NCI-H1048 (cell line): Measurements from ENCODE around the gene GJB6.

Experiments
- DNase-seq: peaks from one replicate; lab custom pipeline; 2025; lab: John Stamatoyannopoulos, UW

The GJB6 gene

DNA sequence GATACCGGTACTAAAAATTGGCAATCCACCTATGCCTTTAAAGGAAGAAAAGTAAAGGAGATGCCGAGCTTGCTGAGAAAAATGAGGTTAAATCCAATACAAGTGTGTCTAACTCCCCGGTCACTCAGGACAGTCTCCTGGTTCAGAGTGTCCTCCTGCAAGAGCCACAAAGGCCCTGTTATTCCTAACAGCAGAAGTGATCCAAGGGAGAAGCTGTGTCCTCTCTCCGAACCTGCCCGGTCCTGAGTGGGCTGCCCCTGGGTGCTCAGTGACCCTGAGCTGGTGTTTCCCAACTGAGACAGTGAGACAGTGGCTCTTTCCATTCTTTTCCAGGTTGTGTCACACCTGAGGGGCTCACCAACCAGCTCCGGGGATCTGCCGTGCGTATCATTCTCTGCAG is 4.8 kb downstream of the GJB6 start:
- no peak for DNase-seq

GRCh38 chr13:20222553-20222952 is 9.6 kb downstream of the GJB6 start:
- DNase-seq = no peak

DNA sequence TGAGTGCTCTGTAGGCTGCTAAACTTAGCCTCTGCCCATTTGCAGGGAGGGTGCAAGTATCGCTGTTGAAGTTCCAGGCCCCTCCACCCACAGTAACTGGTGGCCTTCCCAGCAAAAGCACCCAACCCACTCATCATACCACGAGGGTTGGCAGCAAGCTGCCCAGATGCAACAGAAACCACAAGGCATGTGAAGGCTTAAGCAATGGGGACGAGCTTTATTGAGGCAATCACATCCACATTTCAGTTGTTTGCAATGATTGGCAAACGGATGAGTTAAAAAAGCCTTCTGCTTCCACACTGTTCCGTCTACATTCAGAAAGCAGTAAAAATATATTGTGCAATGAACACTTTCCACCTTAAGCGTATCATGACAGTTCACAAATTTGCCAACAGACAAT is 10.3 kb downstream of the GJB6 start:
- no peak for DNase-seq

GRCh38 chr13:20219577-20219976 is 12.5 kb downstream of the GJB6 start:
- no peak for DNase-seq

DNA sequence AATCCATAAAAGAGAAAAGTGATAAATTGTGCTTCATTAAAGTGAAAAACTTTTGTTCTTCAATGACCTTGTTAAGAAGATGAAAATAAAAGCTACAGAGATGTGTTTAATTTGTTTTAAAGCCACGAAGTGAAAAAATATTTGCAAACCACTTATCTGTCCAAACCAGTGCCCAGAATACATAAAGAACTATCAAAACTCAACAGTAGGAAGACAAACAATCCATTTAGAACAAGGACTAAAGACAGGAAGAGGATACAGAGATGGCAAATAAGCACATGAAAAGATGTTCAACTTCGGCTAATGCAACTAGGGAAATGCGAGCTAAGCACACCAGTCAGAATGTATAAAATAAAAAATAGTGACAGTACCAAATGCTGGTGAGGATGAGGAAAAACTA is 15.0 kb downstream of the GJB6 start:
- DNase-seq = no peak

- no peak for DNase-seq
These were observed 22.2 kb downstream of the GJB6 start for GRCh38 chr13:20209948-20210347.

DNA sequence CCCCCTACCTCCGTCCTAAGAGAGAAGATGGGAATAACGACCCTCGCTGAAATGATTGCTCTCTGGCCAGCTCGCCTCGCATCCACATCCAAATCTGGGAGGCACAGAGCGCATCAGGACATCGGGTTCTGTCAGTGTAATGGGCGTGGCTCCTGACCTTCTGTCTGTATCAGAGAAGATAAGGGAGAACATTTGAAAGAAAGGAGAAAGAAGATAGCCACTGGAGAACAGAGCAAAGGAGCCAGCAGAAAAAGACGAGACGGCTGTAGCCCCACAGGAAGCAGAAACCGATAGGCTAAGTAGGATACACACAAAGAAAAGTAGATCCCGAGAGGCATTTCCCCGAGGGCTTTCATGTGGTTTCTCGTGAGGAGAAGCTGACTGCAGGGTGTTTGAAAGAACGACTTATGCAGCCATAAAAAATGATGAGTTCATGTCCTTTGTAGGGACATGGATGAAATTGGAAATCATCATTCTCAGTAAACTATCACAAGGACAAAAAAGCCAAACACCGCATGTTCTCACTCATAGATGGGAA is 25.4 kb downstream of the GJB6 start:
- no peak for DNase-seq

DNA sequence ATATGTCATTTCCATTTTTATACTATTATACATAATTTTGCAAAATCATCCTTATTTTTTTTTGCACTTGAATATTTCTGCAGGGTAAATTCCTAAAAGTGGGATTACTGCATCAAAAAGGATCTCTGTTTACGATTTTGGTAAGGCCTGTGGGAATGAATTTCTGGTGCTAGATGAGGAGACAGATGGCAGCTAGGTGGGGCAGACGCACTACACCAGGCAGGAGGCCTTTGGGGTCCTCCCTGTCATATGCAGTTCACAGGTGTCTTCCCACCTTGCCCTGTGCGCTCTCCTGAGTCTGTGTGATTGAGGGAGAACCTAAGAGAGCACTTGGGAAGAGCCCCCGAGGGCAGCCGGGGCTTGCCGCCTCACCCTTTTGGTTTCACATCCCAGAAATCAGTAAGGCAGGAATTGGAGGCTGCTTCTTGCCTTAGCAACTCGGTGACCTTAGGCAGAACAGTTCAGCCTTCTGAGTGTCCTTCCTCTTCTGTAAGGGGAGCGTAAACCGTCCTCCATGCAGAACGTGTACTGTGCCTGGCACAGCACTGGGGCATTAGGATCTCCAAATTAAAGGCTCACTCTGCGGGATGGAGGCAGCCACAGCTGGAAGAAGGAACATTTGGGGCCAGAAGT is 25.9 kb downstream of the GJB6 start:
- DNase-seq = no peak

- no peak for DNase-seq
These were observed 33.3 kb downstream of the GJB6 start for GRCh38 chr13:20198781-20199180.

DNA sequence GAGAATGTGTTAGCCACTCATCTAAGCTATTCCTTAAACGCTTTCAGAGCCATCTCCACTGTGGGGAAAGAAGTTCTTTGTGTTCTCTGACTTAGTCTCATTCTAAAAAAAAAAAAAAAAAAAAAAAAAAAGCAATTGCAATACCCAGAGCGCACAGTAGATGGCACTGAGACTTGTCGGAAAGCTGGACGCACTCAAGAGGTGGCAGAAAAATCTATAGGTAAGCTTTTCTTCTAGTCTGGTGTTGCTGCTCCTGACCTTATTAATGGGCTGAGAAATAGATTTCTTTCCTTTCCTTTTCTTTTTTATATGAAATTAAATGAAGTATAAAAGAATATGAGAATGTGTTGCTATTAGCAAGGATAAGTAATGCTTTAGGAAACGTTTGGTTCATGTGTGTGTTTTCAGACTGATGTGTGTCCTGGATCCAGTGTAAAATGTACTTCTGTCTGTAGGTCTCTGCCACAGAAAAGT is 34.7 kb downstream of the GJB6 start:
- peak; percentile 4 for DNase-seq

DNA sequence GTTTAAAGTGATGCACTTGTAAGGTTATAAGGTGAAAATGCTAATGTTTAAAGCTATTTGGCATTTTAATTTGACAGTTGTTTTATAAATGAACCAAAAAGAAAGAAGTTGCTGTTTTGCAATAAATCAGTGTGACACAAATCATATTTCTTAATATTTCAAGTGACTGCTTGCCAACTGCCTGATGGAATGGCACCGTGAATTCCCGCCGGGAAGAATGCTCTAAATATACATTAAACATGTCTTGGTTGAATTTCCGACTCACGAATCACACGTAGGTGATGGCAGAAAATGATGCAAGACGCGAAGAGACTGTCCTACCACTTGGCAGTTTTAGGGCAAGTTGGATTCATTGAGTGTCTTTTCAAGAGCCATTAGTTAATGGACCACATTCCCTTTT is 36.3 kb downstream of the GJB6 start:
- no peak for DNase-seq

DNA sequence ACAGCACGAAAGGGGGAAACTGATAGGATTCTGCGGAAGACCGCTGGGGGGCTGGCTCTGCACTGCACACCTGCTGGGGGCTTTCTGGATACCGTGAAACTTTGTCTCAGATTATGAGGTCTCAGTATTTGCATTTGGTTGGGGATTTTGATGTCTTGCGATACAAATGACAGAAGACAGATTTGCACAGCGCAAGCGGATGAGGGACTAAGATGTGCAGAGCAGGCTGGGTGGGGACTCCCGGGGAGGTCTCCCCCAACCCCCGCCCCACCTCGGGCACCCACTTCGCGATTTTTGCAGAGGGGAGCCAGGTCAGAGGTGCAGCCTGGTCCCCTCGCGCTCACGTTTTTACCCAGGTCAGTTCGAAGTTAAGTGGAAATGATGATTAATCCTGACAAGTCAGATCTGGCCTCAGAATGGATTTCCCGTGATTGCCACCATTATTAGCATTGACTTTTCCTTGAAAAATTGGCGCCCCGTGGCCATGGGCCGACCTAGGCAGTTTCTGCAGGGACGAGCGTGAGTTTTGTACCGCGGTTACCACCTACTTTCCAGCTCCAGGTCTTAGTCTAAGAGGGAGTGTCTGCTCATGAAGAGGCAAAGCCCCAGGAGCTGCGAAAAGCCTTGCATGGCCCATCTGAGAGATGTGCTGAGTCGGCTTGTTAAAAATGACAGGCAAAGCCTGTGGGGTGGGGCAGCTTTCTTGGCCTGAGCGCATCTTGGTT is 38.0 kb downstream of the GJB6 start:
- DNase-seq = no peak

- DNase-seq = no peak
These were observed 38.8 kb downstream of the GJB6 start for GRCh38 chr13:20193162-20193906.

GRCh38 chr13:20192836-20193161 is 39.3 kb downstream of the GJB6 start, which contains the start of gene GJB2:
Gene GJB2, minus strand, starts transcription at chr13:20192938. Its CDS starts 3,357 bp downstream, at chr13:20189581.
- DNase-seq = no peak

DNA sequence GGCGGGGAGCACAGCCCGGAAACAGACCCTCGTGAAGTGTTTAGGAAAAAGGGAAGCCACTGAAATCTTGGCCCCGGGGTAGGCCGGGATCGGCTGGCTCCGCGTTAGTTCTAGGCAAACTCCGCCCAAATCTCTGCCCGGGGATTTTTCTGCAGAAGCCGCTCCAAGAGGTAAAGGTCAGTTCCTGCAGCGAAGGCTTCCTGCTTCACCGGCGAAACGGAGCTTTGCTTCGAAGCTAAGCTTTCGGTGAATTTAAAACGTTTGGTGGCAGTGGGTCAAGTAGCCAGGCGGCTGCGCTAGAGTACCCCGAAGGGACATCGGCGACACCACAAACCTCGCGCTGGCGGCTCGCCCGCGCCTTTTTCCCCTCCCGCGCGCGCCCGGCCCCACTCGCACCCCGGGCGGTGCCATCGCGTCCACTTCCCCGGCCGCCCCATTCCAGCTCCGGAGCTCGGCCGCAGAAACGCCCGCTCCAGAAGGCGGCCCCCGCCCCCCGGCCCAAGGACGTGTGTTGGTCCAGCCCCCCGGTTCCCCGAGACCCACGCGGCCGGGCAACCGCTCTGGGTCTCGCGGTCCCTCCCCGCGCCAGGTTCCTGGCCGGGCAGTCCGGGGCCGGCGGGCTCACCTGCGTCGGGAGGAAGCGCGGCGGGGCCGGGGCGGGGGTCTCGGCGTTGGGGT is 39.8 kb downstream of the GJB6 start:
- DNase-seq = no peak

DNA sequence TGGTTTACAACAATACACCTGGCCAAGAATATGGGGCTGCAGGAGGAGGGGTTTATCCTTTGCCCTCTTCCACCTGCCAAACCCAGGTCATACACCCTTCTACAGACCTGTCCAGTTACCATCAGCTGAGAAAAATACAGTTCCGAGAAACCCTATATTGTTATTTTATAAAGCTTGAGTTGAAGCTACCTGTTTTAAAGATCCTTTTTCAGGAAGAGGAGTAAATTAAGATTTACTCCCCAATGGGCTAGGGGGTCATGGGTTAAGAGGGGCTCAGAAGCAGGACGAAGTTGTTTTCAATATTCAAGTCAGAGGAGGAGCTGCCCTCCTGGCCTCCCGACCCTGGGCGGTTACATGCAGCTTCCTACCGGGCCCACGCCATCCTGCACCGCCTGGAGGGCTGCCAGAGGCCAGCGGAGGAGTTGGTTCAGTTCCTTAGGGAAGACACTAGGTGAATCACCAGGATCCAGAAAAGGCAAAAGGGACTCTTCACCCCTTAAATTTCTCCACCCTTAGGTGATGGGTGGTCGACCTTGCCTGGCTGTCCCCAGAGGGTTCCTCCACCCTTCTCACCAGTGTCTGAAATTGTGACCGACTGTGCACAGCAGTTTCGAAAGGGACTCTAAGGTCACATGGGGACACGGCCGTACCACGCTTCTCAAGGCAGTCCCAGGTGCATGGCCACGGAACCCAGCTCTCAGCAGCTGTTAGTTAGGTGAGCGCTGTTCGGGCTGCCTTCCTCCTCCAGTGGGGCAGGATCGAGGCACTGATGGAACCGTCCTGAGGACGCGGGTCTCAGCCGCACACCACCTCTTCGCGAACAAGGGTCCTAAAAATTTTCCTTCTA is 40.6 kb downstream of the GJB6 start:
- DNase-seq = no peak

DNA sequence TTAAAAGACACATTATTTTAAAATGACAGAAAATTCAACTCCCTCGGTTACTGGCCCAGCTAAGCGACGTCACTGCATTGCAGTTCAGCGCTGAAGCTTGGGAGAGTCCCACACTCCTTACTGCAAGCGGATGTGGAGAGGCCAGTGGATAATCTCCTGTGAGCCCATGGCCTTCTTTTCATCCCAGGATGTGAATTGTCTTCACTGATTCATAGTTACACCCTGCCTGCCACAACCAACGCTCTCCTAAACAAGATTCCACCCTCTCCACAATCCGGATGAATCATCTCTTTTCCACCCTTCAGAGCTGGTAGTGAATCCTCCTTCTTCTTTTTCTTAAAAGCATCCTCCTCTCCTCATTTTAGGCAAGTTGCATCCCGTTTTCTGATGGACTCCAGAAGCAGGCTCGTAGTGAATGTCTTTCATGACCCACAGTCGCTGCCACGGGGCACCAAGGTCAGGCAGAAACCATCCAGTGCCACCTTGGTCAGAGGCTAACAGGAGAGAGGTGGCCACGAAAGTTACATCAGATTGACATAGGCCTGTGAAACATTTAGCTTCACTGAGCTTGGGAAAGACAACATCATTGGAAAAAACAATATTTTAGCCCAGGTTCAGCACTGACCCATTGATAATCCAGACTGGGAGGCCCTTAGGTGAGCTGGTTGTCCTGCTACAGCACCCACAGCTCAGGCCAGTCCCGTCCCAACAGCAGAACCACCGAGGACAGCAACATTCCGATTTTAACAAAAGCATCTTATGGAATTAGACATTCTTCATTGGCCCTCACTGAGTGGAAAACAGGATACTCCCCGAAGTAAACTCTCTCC is 41.4 kb downstream of the GJB6 start:
- no peak for DNase-seq

- no peak for DNase-seq
These were observed 42.0 kb downstream of the GJB6 start for GRCh38 chr13:20190076-20190475.

- DNase-seq = no peak
These were observed 43.2 kb downstream of the GJB6 start for GRCh38 chr13:20188667-20189553.
